ENCODE data around the gene KRTAP4-16. TPM values are rescaled to one million over a fixed set of nuclear protein-coding genes. Genes with fewer than 3 reads are reported as not detected.

Gene KRTAP4-16
- total RNA-seq, 4 donors from 2014 or later = not detected

DNA sequence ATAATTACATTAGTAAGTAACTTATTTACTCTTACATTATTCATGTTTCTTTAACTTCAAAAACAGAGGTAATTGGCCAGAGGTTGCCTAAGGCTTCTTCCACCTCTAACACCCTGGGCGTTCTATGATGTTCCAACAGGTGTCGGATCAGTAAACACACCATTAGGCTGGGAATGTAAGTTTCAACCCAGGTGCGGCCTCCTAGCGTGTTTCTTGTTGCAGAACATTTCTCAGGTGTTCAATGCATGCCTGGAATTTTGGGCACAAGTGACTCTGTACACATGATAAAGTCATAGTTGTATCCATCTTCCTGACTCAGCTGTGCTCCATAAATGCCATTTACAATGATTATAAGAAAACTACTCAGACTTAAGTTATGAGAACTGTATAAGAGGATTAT, 48.0 kb downstream of the KRTAP4-16 start:
- DNase-seq = no peak
- intact Hi-C loops (cut with DNase I; ENCODE audit: low total_unique reads) (no loop called here), in situ Hi-C loops (cut with MboI; ENCODE audit: low sequenced_read_pairs in 4 of 4) (loop anchor here in 1 of 4 donors (25.0 kb wide), 1 partner anchor 92 kb away; the partner anchor contains the start of gene KRT39)
- Histone ChIP-seq H3K27ac (no peak overlapping the region), H3K4me1 (no peaks in the 10 kb centered on the region), H3K9me3 (peaks cover 0 to 5% (median 0%) of the 10 kb centered on the region in 3 donors), H3K36me3 (no peaks in the 10 kb centered on the region), H3K4me3 (no peak overlapping the region), H3K27me3 (peaks cover under 1 to 24% (median 7%) of the 10 kb centered on the region in 3 donors)
- TF ChIP-seq, protein P1, sequence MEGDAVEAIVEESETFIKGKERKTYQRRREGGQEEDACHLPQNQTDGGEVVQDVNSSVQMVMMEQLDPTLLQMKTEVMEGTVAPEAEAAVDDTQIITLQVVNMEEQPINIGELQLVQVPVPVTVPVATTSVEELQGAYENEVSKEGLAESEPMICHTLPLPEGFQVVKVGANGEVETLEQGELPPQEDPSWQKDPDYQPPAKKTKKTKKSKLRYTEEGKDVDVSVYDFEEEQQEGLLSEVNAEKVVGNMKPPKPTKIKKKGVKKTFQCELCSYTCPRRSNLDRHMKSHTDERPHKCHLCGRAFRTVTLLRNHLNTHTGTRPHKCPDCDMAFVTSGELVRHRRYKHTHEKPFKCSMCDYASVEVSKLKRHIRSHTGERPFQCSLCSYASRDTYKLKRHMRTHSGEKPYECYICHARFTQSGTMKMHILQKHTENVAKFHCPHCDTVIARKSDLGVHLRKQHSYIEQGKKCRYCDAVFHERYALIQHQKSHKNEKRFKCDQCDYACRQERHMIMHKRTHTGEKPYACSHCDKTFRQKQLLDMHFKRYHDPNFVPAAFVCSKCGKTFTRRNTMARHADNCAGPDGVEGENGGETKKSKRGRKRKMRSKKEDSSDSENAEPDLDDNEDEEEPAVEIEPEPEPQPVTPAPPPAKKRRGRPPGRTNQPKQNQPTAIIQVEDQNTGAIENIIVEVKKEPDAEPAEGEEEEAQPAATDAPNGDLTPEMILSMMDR (IDR thresholded peaks at IDR 0.05 in 4 of 5, conservative IDR thresholded peaks at IDR 0.05 in 1 of 5) = no peak
- TF ChIP-seq POLR2A (IDR thresholded peaks at IDR 0.05) = no peak
- no peak for ATAC-seq

DNA sequence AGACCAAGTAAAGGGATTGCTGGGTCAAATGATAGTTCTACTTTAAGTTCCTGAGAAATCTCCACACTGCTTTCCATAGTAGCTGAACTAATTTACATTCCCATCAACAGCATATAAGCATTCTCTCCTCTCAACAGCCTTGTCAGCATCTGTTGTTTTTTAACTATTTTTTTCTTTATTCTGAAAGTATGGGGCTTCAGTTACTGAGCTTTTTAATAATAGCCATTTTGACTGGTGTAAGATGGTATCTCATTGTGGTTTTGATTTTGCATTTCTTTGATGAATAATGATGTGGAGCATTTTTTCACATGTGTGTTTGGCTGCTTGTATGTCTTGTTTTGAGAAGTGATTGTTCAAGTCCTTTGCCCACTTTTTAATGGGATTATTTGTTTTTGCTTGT, 49.4 kb downstream of the KRTAP4-16 start:
- no peak for DNase-seq
- intact Hi-C loops (cut with DNase I; ENCODE audit: low total_unique reads) = no loop called here
- peaks cover 0 to 5% (median 0%) of the 10 kb centered on the region in 3 donors for H3K9me3 ChIP-seq
- no peak overlapping the region for H3K4me3 ChIP-seq
- H3K27ac ChIP-seq = no peak overlapping the region
- H3K36me3 ChIP-seq = no peaks in the 10 kb centered on the region
- TF ChIP-seq, protein P1 (IDR thresholded peaks at IDR 0.05 in 4 of 5, conservative IDR thresholded peaks at IDR 0.05 in 1 of 5) = no peak
- no peak for TF ChIP-seq POLR2A (IDR thresholded peaks at IDR 0.05)
- no peak for ATAC-seq
- H3K27me3 ChIP-seq = peaks cover 3 to 28% (median 9%) of the 10 kb centered on the region in 3 donors
- no peaks in the 10 kb centered on the region for H3K4me1 ChIP-seq
- in situ Hi-C loops (cut with MboI; ENCODE audit: low sequenced_read_pairs in 4 of 4) = loop anchor here in 1 of 4 donors (25.0 kb wide), 1 partner anchor 90 kb away; the partner anchor contains the start of gene KRT39

Other genes with a start within 250 kb of the KRTAP4-16 start
- gene KRT12, start 235.0 kb downstream of the KRTAP4-16 start, total RNA-seq = not detected
- 1 to 10 TPM in 1 of 4 donors, not detected in 3; 2.7 TPM for gene KRT20, start 217.0 kb downstream of the KRTAP4-16 start, total RNA-seq
- gene KRT23, start 164.6 kb downstream of the KRTAP4-16 start, total RNA-seq = under 1 TPM in 1 of 4 donors, not detected in 3; 0.42 TPM
- gene KRT39, start 135.3 kb downstream of the KRTAP4-16 start, total RNA-seq = not detected
- gene KRT40, start 117.9 kb downstream of the KRTAP4-16 start, total RNA-seq = not detected
- gene KRTAP3-3, start 108.0 kb downstream of the KRTAP4-16 start, total RNA-seq = not detected
- gene KRTAP3-2, start 102.3 kb downstream of the KRTAP4-16 start, total RNA-seq = not detected
- gene KRTAP3-1, start 93.1 kb downstream of the KRTAP4-16 start, total RNA-seq = not detected
- not detected for gene KRTAP1-5, start 75.0 kb downstream of the KRTAP4-16 start, total RNA-seq
- not detected for gene KRTAP1-4, start 72.0 kb downstream of the KRTAP4-16 start, total RNA-seq
- not detected for gene KRTAP1-3, start 67.3 kb downstream of the KRTAP4-16 start, total RNA-seq
- gene KRTAP1-1, start 60.8 kb downstream of the KRTAP4-16 start, total RNA-seq = not detected
- not detected for gene KRTAP2-1, start 54.9 kb downstream of the KRTAP4-16 start, total RNA-seq
- gene KRTAP2-2, start 47.0 kb downstream of the KRTAP4-16 start, total RNA-seq = not detected
- gene KRTAP2-3, start 42.1 kb downstream of the KRTAP4-16 start, total RNA-seq = not detected
- not detected for gene KRTAP2-4, start 36.3 kb downstream of the KRTAP4-16 start, total RNA-seq
- gene KRTAP4-7, start 18.1 kb downstream of the KRTAP4-16 start, total RNA-seq = not detected
- gene KRTAP4-8, start 4.1 kb downstream of the KRTAP4-16 start, total RNA-seq = not detected
- not detected for gene KRTAP4-9, start 3.2 kb upstream of the KRTAP4-16 start, total RNA-seq
- not detected for gene KRTAP4-11, start 16.2 kb upstream of the KRTAP4-16 start, total RNA-seq
- not detected for gene KRTAP4-12, start 22.0 kb upstream of the KRTAP4-16 start, total RNA-seq
- gene KRTAP4-6, start 38.3 kb upstream of the KRTAP4-16 start, total RNA-seq = not detected
- not detected for gene KRTAP4-5, start 47.6 kb upstream of the KRTAP4-16 start, total RNA-seq
- not detected for gene KRTAP4-4, start 58.5 kb upstream of the KRTAP4-16 start, total RNA-seq
- gene KRTAP4-3, start 66.0 kb upstream of the KRTAP4-16 start, total RNA-seq = not detected
- not detected for gene KRTAP4-2, start 76.0 kb upstream of the KRTAP4-16 start, total RNA-seq
- not detected for gene KRTAP4-1, start 82.7 kb upstream of the KRTAP4-16 start, total RNA-seq
- not detected for gene KRTAP9-1, start 87.7 kb upstream of the KRTAP4-16 start, total RNA-seq
- not detected for gene KRTAP9-2, start 124.4 kb upstream of the KRTAP4-16 start, total RNA-seq
- gene KRTAP9-3, start 130.2 kb upstream of the KRTAP4-16 start, total RNA-seq = not detected
- gene KRTAP9-8, start 135.8 kb upstream of the KRTAP4-16 start, total RNA-seq = not detected
- gene KRTAP9-4, start 147.5 kb upstream of the KRTAP4-16 start, total RNA-seq = not detected
- gene KRTAP9-9, start 153.2 kb upstream of the KRTAP4-16 start, total RNA-seq = not detected
- not detected for gene KRTAP9-6, start 163.2 kb upstream of the KRTAP4-16 start, total RNA-seq
- gene KRTAP9-7, start 173.5 kb upstream of the KRTAP4-16 start, total RNA-seq = not detected
- gene KRTAP29-1, start 200.6 kb upstream of the KRTAP4-16 start, total RNA-seq = not detected
- gene KRTAP16-1, start 207.1 kb upstream of the KRTAP4-16 start, total RNA-seq = not detected
- gene KRTAP17-1, start 213.5 kb upstream of the KRTAP4-16 start, total RNA-seq = not detected
- gene KRT33A, start 248.6 kb upstream of the KRTAP4-16 start, total RNA-seq = not detected